ENCODE data around the gene RNPC3.

- peak; percentile 13; the same call in 1 of the 2 replicates for TF ChIP-seq CTCF (IDR thresholded peaks at IDR 0.05; ENCODE audit: low read depth, low read length)
- TF ChIP-seq EZH2phosphoT487 (IDR thresholded peaks at IDR 0.05; ENCODE audit: low read depth), result no peak
These were observed at the start of gene RNPC3 for GRCh38 chr1:103525607-103526507.
